ENCODE data around the gene ERVV-1. TPM values are rescaled to one million over a fixed set of nuclear protein-coding genes. Genes with fewer than 3 reads are reported as not detected.
"Not testable (repeated sequence)": the region's sequence is repeated elsewhere in the genome, so short reads cannot be mapped to it uniquely, and the experiment has no call there.

ERVV-1 gene
- not detected for polyA plus RNA-seq (2013, experiment 1 of 2)
- polyA plus RNA-seq (2013, experiment 2 of 2): not detected

GRCh38 chr19:53013621-53014020, at the start of gene ERVV-1:
ERVV-1 (plus strand) TSS chr19:53013921; CDS start chr19:53014091, 170 bp downstream.
- no peak within 1 kb of the TSS for H3K23ac ChIP-seq (ENCODE audit: low read length in 2 of 2)
- H3K4me1 ChIP-seq (ENCODE audit: control insufficient read depth, insufficient read depth, low read depth, low read length): no peaks in the 10 kb centered on the region
- H3K27me3 ChIP-seq (ENCODE audit: control insufficient read depth in 1 of 2, insufficient read depth in 1 of 2, low read length in 2 of 2): no peaks in the 10 kb centered on the region
- H3K4me3 ChIP-seq (ENCODE audit: insufficient read depth in 1 of 2, low read depth in 1 of 2, low read length in 2 of 2): no peak within 1 kb of the TSS
- no peak within 1 kb of the TSS for H2AK5ac ChIP-seq (ENCODE audit: low read length, severe bottlenecking)
- peaks cover 4% of the 10 kb centered on the region for H3K9me3 ChIP-seq (ENCODE audit: control insufficient read depth, low read length)
- no peak within 1 kb of the TSS for H2BK15ac ChIP-seq (ENCODE audit: low read depth, poor library complexity, severe bottlenecking)
- 84% methylated on average over 6 of the region's 7 CpGs for WGBS
- H4K8ac ChIP-seq (ENCODE audit: low read length): no peak within 1 kb of the TSS
- no peak within 1 kb of the TSS for H3K27ac ChIP-seq (ENCODE audit: low read length, poor library complexity, severe bottlenecking)
- H3K4ac ChIP-seq (ENCODE audit: low read depth in 1 of 2, low read length in 2 of 2): no peak within 1 kb of the TSS
- no peak within 1 kb of the TSS for H3K9ac ChIP-seq (ENCODE audit: low read length)
- no peak within 1 kb of the TSS for H3K4me2 ChIP-seq (ENCODE audit: low read length, poor library complexity, severe bottlenecking)
- no peak within 1 kb of the TSS for H2BK5ac ChIP-seq (ENCODE audit: low read depth, low read length, poor library complexity, severe bottlenecking)
- no peak within 1 kb of the TSS for H4K91ac ChIP-seq (ENCODE audit: low read length)
- H2BK120ac ChIP-seq (ENCODE audit: low read depth, low read length): no peak within 1 kb of the TSS
- H2BK12ac ChIP-seq (ENCODE audit: low read length in 2 of 2): no peak within 1 kb of the TSS
- DNase-seq: no peak
- H3K36me3 ChIP-seq (ENCODE audit: control insufficient read depth in 1 of 2, insufficient read depth in 2 of 2, low read depth in 1 of 2, low read length in 2 of 2): no peaks in the 10 kb centered on the region
- H3K14ac ChIP-seq (ENCODE audit: low read length in 2 of 2): no peak within 1 kb of the TSS
- H3K79me1 ChIP-seq (replicated peaks; ENCODE audit: low read length, poor library complexity, severe bottlenecking): no peaks in the 10 kb centered on the region
- no peak within 1 kb of the TSS for H3K18ac ChIP-seq (ENCODE audit: low read depth in 1 of 2, low read length in 2 of 2)
- H2AFZ ChIP-seq (ENCODE audit: low read depth, low read length): no peak within 1 kb of the TSS

- Histone ChIP-seq H3K4me2 (ENCODE audit: low read length, poor library complexity, severe bottlenecking) (no peak overlapping the region), H2BK12ac (ENCODE audit: low read length in 2 of 2) (no peak overlapping the region), H3K9me3 (ENCODE audit: control insufficient read depth, low read length) (peaks cover 35% of the 10 kb centered on the region), H3K36me3 (ENCODE audit: control insufficient read depth in 1 of 2, insufficient read depth in 2 of 2, low read depth in 1 of 2, low read length in 2 of 2) (peaks cover 3 to 13% of the 10 kb centered on the region in 2 experiments), H3K27me3 (ENCODE audit: control insufficient read depth in 1 of 2, insufficient read depth in 1 of 2, low read length in 2 of 2) (no peaks in the 10 kb centered on the region), H2AK5ac (ENCODE audit: low read length, severe bottlenecking) (no peak overlapping the region), H3K79me1 (replicated peaks; ENCODE audit: low read length, poor library complexity, severe bottlenecking) (no peaks in the 10 kb centered on the region), H3K27ac (ENCODE audit: low read length, poor library complexity, severe bottlenecking) (no peak overlapping the region), H3K4me1 (ENCODE audit: control insufficient read depth, insufficient read depth, low read depth, low read length) (peaks cover 2% of the 10 kb centered on the region), H2BK120ac (ENCODE audit: low read depth, low read length) (no peak overlapping the region), H3K14ac (ENCODE audit: low read length in 2 of 2) (no peak overlapping the region), H2AFZ (ENCODE audit: low read depth, low read length) (no peak overlapping the region), H3K4me3 (ENCODE audit: insufficient read depth in 1 of 2, low read depth in 1 of 2, low read length in 2 of 2) (no peak overlapping the region), H3K9ac (ENCODE audit: low read length) (no peak overlapping the region), H4K8ac (ENCODE audit: low read length) (no peak overlapping the region), H3K4ac (ENCODE audit: low read depth in 1 of 2, low read length in 2 of 2) (no peak overlapping the region), H3K18ac (ENCODE audit: low read depth in 1 of 2, low read length in 2 of 2) (no peak overlapping the region), H3K23ac (ENCODE audit: low read length in 2 of 2) (no peak overlapping the region), H4K91ac (ENCODE audit: low read length) (no peak overlapping the region), H2BK5ac (ENCODE audit: low read depth, low read length, poor library complexity, severe bottlenecking) (no peak overlapping the region), H2BK15ac (ENCODE audit: low read depth, poor library complexity, severe bottlenecking) (no peak overlapping the region)
- WGBS: 82% methylated on average over 2 of the region's 2 CpGs
- DNase-seq: no peak
Observed at GRCh38 chr19:52967772-52968171, 45.9 kb upstream of the ERVV-1 start.

GRCh38 chr19:52981329-52981728, 32.4 kb upstream of the ERVV-1 start:
- no peak overlapping the region for H4K8ac ChIP-seq (ENCODE audit: low read length)
- H3K4ac ChIP-seq (ENCODE audit: low read depth in 1 of 2, low read length in 2 of 2): no peak overlapping the region
- H2AFZ ChIP-seq (ENCODE audit: low read depth, low read length): no peak overlapping the region
- H2AK5ac ChIP-seq (ENCODE audit: low read length, severe bottlenecking): no peak overlapping the region
- H3K36me3 ChIP-seq (ENCODE audit: control insufficient read depth in 1 of 2, insufficient read depth in 2 of 2, low read depth in 1 of 2, low read length in 2 of 2): peaks cover 6 to 9% of the 10 kb centered on the region in 2 experiments
- no peak overlapping the region for H3K27ac ChIP-seq (ENCODE audit: low read length, poor library complexity, severe bottlenecking)
- peaks cover 19% of the 10 kb centered on the region for H3K9me3 ChIP-seq (ENCODE audit: control insufficient read depth, low read length)
- H2BK15ac ChIP-seq (ENCODE audit: low read depth, poor library complexity, severe bottlenecking): no peak overlapping the region
- DNase-seq: no peak
- H2BK12ac ChIP-seq (ENCODE audit: low read length in 2 of 2): no peak overlapping the region
- H3K23ac ChIP-seq (ENCODE audit: low read length in 2 of 2): no peak overlapping the region
- H4K91ac ChIP-seq (ENCODE audit: low read length): no peak overlapping the region
- no peak overlapping the region for H3K18ac ChIP-seq (ENCODE audit: low read depth in 1 of 2, low read length in 2 of 2)
- no peak overlapping the region for H2BK5ac ChIP-seq (ENCODE audit: low read depth, low read length, poor library complexity, severe bottlenecking)
- no peak overlapping the region for H3K14ac ChIP-seq (ENCODE audit: low read length in 2 of 2)
- H3K9ac ChIP-seq (ENCODE audit: low read length): no peak overlapping the region
- H2BK120ac ChIP-seq (ENCODE audit: low read depth, low read length): no peak overlapping the region
- no peak overlapping the region for H3K4me2 ChIP-seq (ENCODE audit: low read length, poor library complexity, severe bottlenecking)
- WGBS: 60% methylated on average over 4 of the region's 4 CpGs
- no peaks in the 10 kb centered on the region for H3K27me3 ChIP-seq (ENCODE audit: control insufficient read depth in 1 of 2, insufficient read depth in 1 of 2, low read length in 2 of 2)
- H3K79me1 ChIP-seq (replicated peaks; ENCODE audit: low read length, poor library complexity, severe bottlenecking): no peaks in the 10 kb centered on the region
- H3K4me3 ChIP-seq (ENCODE audit: insufficient read depth in 1 of 2, low read depth in 1 of 2, low read length in 2 of 2): no peak overlapping the region
- H3K4me1 ChIP-seq (ENCODE audit: control insufficient read depth, insufficient read depth, low read depth, low read length): no peaks in the 10 kb centered on the region

- not testable (repeated sequence) for H3K4me2 ChIP-seq (ENCODE audit: low read length, poor library complexity, severe bottlenecking)
- 82% methylated on average over 1 of the region's 3 CpGs for WGBS
Observed at GRCh38 chr19:52983167-52983566, 30.6 kb upstream of the ERVV-1 start.

More at GRCh38 chr19:52983167-52983566, 30.6 kb upstream of the ERVV-1 start:
- not testable (repeated sequence) for H3K27me3 ChIP-seq (ENCODE audit: control insufficient read depth in 1 of 2, insufficient read depth in 1 of 2, low read length in 2 of 2); H2BK5ac ChIP-seq (ENCODE audit: low read depth, low read length, poor library complexity, severe bottlenecking); H2BK15ac ChIP-seq (ENCODE audit: low read depth, poor library complexity, severe bottlenecking); H3K18ac ChIP-seq (ENCODE audit: low read depth in 1 of 2, low read length in 2 of 2); H4K8ac ChIP-seq (ENCODE audit: low read length); H3K27ac ChIP-seq (ENCODE audit: low read length, poor library complexity, severe bottlenecking); H3K23ac ChIP-seq (ENCODE audit: low read length in 2 of 2); H3K36me3 ChIP-seq (ENCODE audit: control insufficient read depth in 1 of 2, insufficient read depth in 2 of 2, low read depth in 1 of 2, low read length in 2 of 2); H3K4me3 ChIP-seq (ENCODE audit: insufficient read depth in 1 of 2, low read depth in 1 of 2, low read length in 2 of 2); H2BK120ac ChIP-seq (ENCODE audit: low read depth, low read length); H3K9ac ChIP-seq (ENCODE audit: low read length); H3K4me1 ChIP-seq (ENCODE audit: control insufficient read depth, insufficient read depth, low read depth, low read length); DNase-seq; H2AK5ac ChIP-seq (ENCODE audit: low read length, severe bottlenecking); H3K14ac ChIP-seq (ENCODE audit: low read length in 2 of 2); H2AFZ ChIP-seq (ENCODE audit: low read depth, low read length); H4K91ac ChIP-seq (ENCODE audit: low read length); H3K4ac ChIP-seq (ENCODE audit: low read depth in 1 of 2, low read length in 2 of 2); H2BK12ac ChIP-seq (ENCODE audit: low read length in 2 of 2); H3K79me1 ChIP-seq (replicated peaks; ENCODE audit: low read length, poor library complexity, severe bottlenecking)
- peaks cover 17% of the 10 kb centered on the region for H3K9me3 ChIP-seq (ENCODE audit: control insufficient read depth, low read length)

All from mesenchymal stem cell (in vitro differentiated cells and primary cell).